Neuronal stem cell (in vitro differentiated cells): ENCODE measurements around the gene EEF1AKMT4.

ENCODE experiments used
- DNase-seq: peaks from one replicate; pipeline ENCODE4 v3.0.0-alpha.2; 2013; ENCODE audit warnings: low spot score
- H2AFZ ChIP-seq: one replicate; pipeline ENCODE4 v1.6.1; 2013; ENCODE audit warnings: mild to moderate bottlenecking, low read length, inconsistent platforms
- H2AK5ac ChIP-seq: 2 replicates; pipeline ENCODE4 v1.6.1; 2013; ENCODE audit warnings: low read depth, mild to moderate bottlenecking, inconsistent platforms, low read length, moderate library complexity, mixed read lengths
- H2BK120ac ChIP-seq: 2 replicates; pipeline ENCODE4 v1.6.1; 2013; ENCODE audit warnings: low read depth, mild to moderate bottlenecking, inconsistent platforms, low read length, moderate library complexity, mixed read lengths
- H2BK12ac ChIP-seq: one replicate; pipeline ENCODE4 v1.6.1; 2013; ENCODE audit warnings: low read length, inconsistent platforms
- H2BK15ac ChIP-seq: 2 replicates; pipeline ENCODE4 v1.6.1; 2013; ENCODE audit warnings: mild to moderate bottlenecking, low read length, inconsistent platforms, mixed read lengths
- H2BK5ac ChIP-seq: one replicate; pipeline ENCODE4 v1.6.1; 2013; ENCODE audit warnings: inconsistent platforms, mild to moderate bottlenecking, low read length, moderate library complexity
- H3K14ac ChIP-seq: one replicate; pipeline ENCODE4 v1.6.1; 2013; ENCODE audit warnings: low read length, inconsistent platforms
- H3K18ac ChIP-seq: 2 replicates; pipeline ENCODE4 v1.6.1; 2013; ENCODE audit warnings: low read length, inconsistent platforms
- H3K23ac ChIP-seq: 2 replicates; pipeline ENCODE4 v1.6.1; 2013; ENCODE audit warnings: low read depth, mild to moderate bottlenecking, mixed read lengths, low read length, inconsistent platforms; ENCODE audit not compliant: poor library complexity
- H3K27ac ChIP-seq: replicated peaks from 3 replicates; pipeline ENCODE4 v1.5.1; 2013; ENCODE audit warnings: low read length, inconsistent platforms
- H3K27me3 ChIP-seq, 3 experiments: 2 replicates each; pipeline ENCODE4 v1.6.1; 2013; ENCODE audit warnings: low read length in 3 of 3, mild to moderate bottlenecking in 2 of 3, inconsistent platforms in 1 of 3, low read depth in 1 of 3, mixed read lengths in 1 of 3, moderate library complexity in 1 of 3; ENCODE audit not compliant: control insufficient read depth in 3 of 3, insufficient read depth in 3 of 3
- H3K36me3 ChIP-seq, 2 donors: replicated peaks in 1 of 2; 2 replicates each; pipeline ENCODE4 v1.6.1; 2013; ENCODE audit warnings: low read length in 2 of 2; ENCODE audit not compliant: control insufficient read depth in 2 of 2, insufficient read depth in 2 of 2
- H3K4ac ChIP-seq: 2 replicates; pipeline ENCODE4 v1.6.1; 2013; ENCODE audit warnings: inconsistent platforms, mild to moderate bottlenecking, low read length, moderate library complexity
- H3K4me1 ChIP-seq, 2 donors: 1 replicate in 1 of 2; 2 replicates in 1 of 2; pipeline ENCODE4 v1.6.1; 2013; ENCODE audit warnings: low read length in 2 of 2, low read depth in 1 of 2; ENCODE audit not compliant: control insufficient read depth in 2 of 2, insufficient read depth in 1 of 2
- H3K4me2 ChIP-seq: one replicate; pipeline ENCODE4 v1.6.1; 2013; ENCODE audit warnings: mild to moderate bottlenecking, low read length, inconsistent platforms; ENCODE audit not compliant: insufficient read depth, poor library complexity, severe bottlenecking
- H3K4me3 ChIP-seq, 2 donors: 2 replicates each; pipeline ENCODE4 v1.5.1; 2013; ENCODE audit warnings: low read length in 2 of 2, mild to moderate bottlenecking in 2 of 2, inconsistent platforms in 1 of 2, moderate library complexity in 1 of 2
- H3K79me1 ChIP-seq: one replicate; pipeline ENCODE4 v1.6.1; 2013; ENCODE audit warnings: low read depth, mild to moderate bottlenecking, inconsistent platforms, low read length, moderate library complexity
- H3K9ac ChIP-seq: one replicate; pipeline ENCODE4 v1.6.1; 2013; ENCODE audit warnings: mild to moderate bottlenecking, low read depth, low read length, inconsistent platforms; ENCODE audit not compliant: poor library complexity
- H3K9me3 ChIP-seq, 2 donors: replicated peaks in 1 of 2; 2 replicates each; pipeline versions ENCODE3 to v1.6.1; 2013; ENCODE audit warnings: low read length in 2 of 2, mild to moderate bottlenecking in 2 of 2, inconsistent platforms in 1 of 2, low read depth in 1 of 2, mixed read lengths in 1 of 2, moderate library complexity in 1 of 2; ENCODE audit not compliant: control insufficient read depth in 2 of 2, insufficient read depth in 1 of 2
- H4K8ac ChIP-seq: one replicate; pipeline ENCODE4 v1.6.1; 2013; ENCODE audit warnings: low read depth, mild to moderate bottlenecking, inconsistent platforms, low read length, moderate library complexity
- H4K91ac ChIP-seq: one replicate; pipeline ENCODE4 v1.6.1; 2013; ENCODE audit warnings: low read length, low read depth, mild to moderate bottlenecking, inconsistent platforms; ENCODE audit not compliant: poor library complexity
- WGBS, 2 donors: extraction: QIAGEN DNeasy Blood & Tissue Kit; methylation state at CpG; one replicate each; pipeline ENCODE4 v1.1.7; 2013; ENCODE audit warnings: missing lambda C conversion rate in 2 of 2, mixed read lengths in 1 of 2; ENCODE audit not compliant: insufficient read length in 2 of 2, insufficient replicate concordance in 1 of 2; ENCODE audit errors: extremely low coverage in 2 of 2; 5-methylcytosine and 5-hydroxymethylcytosine counted together

The EEF1AKMT4 gene

GRCh38 chr3:184236033-184236410 lies 13.4 kb upstream of the EEF1AKMT4 start:
- Histone ChIP-seq H3K27ac (no peak overlapping the region), H2AK5ac (no peak overlapping the region), H2BK120ac (no peak overlapping the region), H2BK15ac (no peak overlapping the region), H3K27me3 (peaks cover 6 to 73% (median 21%) of the 10 kb centered on the region in 3 experiments), H3K9ac (no peak overlapping the region), H3K18ac (no peak overlapping the region), H2BK12ac (no peak overlapping the region), H3K23ac (no peak overlapping the region), H4K91ac (no peak overlapping the region), H3K9me3 (peaks cover 0 to 2% of the 10 kb centered on the region in 2 donors), H4K8ac (no peak overlapping the region), H3K14ac (no peak overlapping the region), H2AFZ (no peak overlapping the region), H2BK5ac (no peak overlapping the region), H3K4me3 (no peak overlapping the region), H3K4me1 (peaks cover 0 to 1% of the 10 kb centered on the region in 2 donors), H3K36me3 (no peaks in the 10 kb centered on the region), H3K4ac (no peak overlapping the region), H3K79me1 (peaks cover 5% of the 10 kb centered on the region), H3K4me2 (no peak overlapping the region)
- no CpG with 5 or more reads among the region's 14 CpGs for WGBS, 2 donors
- DNase-seq = no peak

DNA sequence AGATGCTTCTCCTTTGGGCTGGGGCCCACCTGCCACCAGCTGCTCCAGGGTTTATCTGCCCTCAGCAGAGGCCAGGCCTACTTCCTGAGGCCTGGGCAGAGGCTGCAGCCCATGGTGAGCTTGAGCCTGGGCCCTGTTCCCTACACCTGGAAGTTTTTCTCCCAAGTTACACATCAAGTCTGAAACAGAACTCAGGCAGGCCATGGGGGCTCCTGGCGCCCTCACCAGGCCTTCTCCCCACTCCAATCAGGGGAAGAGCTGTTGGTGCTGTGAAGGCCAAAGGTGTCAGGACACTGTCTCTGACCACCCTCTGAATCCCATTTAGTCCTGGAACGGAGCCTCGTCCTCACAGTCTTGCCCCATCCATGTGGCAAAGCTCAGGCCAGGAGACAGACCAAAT lies 12.8 kb upstream of the EEF1AKMT4 start:
- Histone ChIP-seq H3K4ac (no peak overlapping the region), H3K4me3 (no peak overlapping the region), H3K9ac (no peak overlapping the region), H2AFZ (no peak overlapping the region), H3K18ac (no peak overlapping the region), H3K4me2 (no peak overlapping the region), H4K91ac (no peak overlapping the region), H3K27ac (no peak overlapping the region), H4K8ac (no peak overlapping the region), H2BK12ac (no peak overlapping the region), H2BK5ac (no peak overlapping the region), H3K36me3 (peaks cover 0 to under 1% of the 10 kb centered on the region in 2 donors), H2BK15ac (no peak overlapping the region), H3K14ac (no peak overlapping the region), H2BK120ac (no peak overlapping the region), H3K23ac (peak overlapping the region; percentile 57), H3K9me3 (no peaks in the 10 kb centered on the region), H3K4me1 (peaks cover 0 to 1% of the 10 kb centered on the region in 2 donors), H3K27me3 (peaks cover 2 to 67% (median 15%) of the 10 kb centered on the region in 3 experiments), H3K79me1 (peaks cover 5% of the 10 kb centered on the region), H2AK5ac (no peak overlapping the region)
- DNase-seq = no peak
- no CpG with 5 or more reads among the region's 3 CpGs for WGBS, 2 donors

- H2AK5ac ChIP-seq = no peak overlapping the region
- no peaks in the 10 kb centered on the region for H3K9me3 ChIP-seq
- peak overlapping the region; percentile 30 for H3K9ac ChIP-seq
- H3K4ac ChIP-seq = no peak overlapping the region
- H2AFZ ChIP-seq = no peak overlapping the region
- H3K4me2 ChIP-seq = no peak overlapping the region
- no peak for DNase-seq
- peaks cover 5% of the 10 kb centered on the region for H3K79me1 ChIP-seq
- H3K18ac ChIP-seq = no peak overlapping the region
- no peak overlapping the region for H2BK12ac ChIP-seq
- H3K4me1 ChIP-seq = peaks cover 0 to 1% of the 10 kb centered on the region in 2 donors
- H2BK120ac ChIP-seq = no peak overlapping the region
- no peak overlapping the region for H4K8ac ChIP-seq
- no peak overlapping the region for H2BK15ac ChIP-seq
- H3K14ac ChIP-seq = no peak overlapping the region
- H4K91ac ChIP-seq = no peak overlapping the region
- H3K27ac ChIP-seq = no peak overlapping the region
- H3K27me3 ChIP-seq = peaks cover 2 to 61% (median 9%) of the 10 kb centered on the region in 3 experiments
- H3K23ac ChIP-seq = peak overlapping the region; percentile 57
- peaks cover 2 to 6% of the 10 kb centered on the region in 2 donors for H3K36me3 ChIP-seq
- no peak overlapping the region for H2BK5ac ChIP-seq
- WGBS, 2 donors = no CpG with 5 or more reads among the region's 7 CpGs
- no peak overlapping the region for H3K4me3 ChIP-seq
Measured at GRCh38 chr3:184237211-184237610, 12.3 kb upstream of the EEF1AKMT4 start.

- no peak overlapping the region for H2AFZ ChIP-seq
- no peak overlapping the region for H3K27ac ChIP-seq
- H2AK5ac ChIP-seq = no peak overlapping the region
- H4K91ac ChIP-seq = no peak overlapping the region
- H3K23ac ChIP-seq = no peak overlapping the region
- H3K18ac ChIP-seq = no peak overlapping the region
- H3K4ac ChIP-seq = no peak overlapping the region
- H3K4me3 ChIP-seq = no peak overlapping the region
- H2BK5ac ChIP-seq = no peak overlapping the region
- no peak overlapping the region for H3K14ac ChIP-seq
- H2BK12ac ChIP-seq = no peak overlapping the region
- H3K27me3 ChIP-seq = peaks cover 0 to 55% (median 3%) of the 10 kb centered on the region in 3 experiments
- H3K79me1 ChIP-seq = peaks cover 5% of the 10 kb centered on the region
- H3K36me3 ChIP-seq = peaks cover 8 to 12% of the 10 kb centered on the region in 2 donors
- no peak overlapping the region for H3K9ac ChIP-seq
- no peak overlapping the region for H3K4me2 ChIP-seq
- H2BK120ac ChIP-seq = no peak overlapping the region
- H3K4me1 ChIP-seq = peaks cover 0 to 1% of the 10 kb centered on the region in 2 donors
- WGBS, 2 donors = no CpG with 5 or more reads among the region's 1 CpG
- no peak overlapping the region for H4K8ac ChIP-seq
- H3K9me3 ChIP-seq = no peaks in the 10 kb centered on the region
- DNase-seq = no peak
- no peak overlapping the region for H2BK15ac ChIP-seq
Measured at GRCh38 chr3:184237807-184238206, 11.7 kb upstream of the EEF1AKMT4 start.
